Breast epithelium (tissue), 4 donors: ENCODE results near the gene HBS1L. TPM values are rescaled to one million over a fixed set of nuclear protein-coding genes. Genes with fewer than 3 reads are reported as not detected.

Experiments
- DNase-seq, 2 donors: peaks; one replicate each; pipeline ENCODE4 v3.0.0-alpha.2; 2019; ENCODE audit warnings: low spot score in 2 of 2
- H3K27ac ChIP-seq, 2 donors: fragments of 200-600 bp; sonication (generic) in 1 of 2; one replicate each; pipeline ENCODE4 v1.5.1; 2016 to 2019; ENCODE audit warnings: mild to moderate bottlenecking in 1 of 2
- H3K27me3 ChIP-seq, 2 donors: fragments of 200-600 bp; sonication (generic) in 1 of 2; one replicate each; pipeline versions ENCODE4 v1.5.1 to v1.6.0; 2017 to 2019; ENCODE audit warnings: control low read depth in 1 of 2, mild to moderate bottlenecking in 1 of 2
- H3K36me3 ChIP-seq: fragments of 200-600 bp; one replicate; pipeline ENCODE4 v1.5.1; 2019
- H3K4me1 ChIP-seq, 2 donors: fragments of 200-600 bp; sonication (generic); one replicate each; pipeline ENCODE4 v1.5.1; 2016 to 2019; ENCODE audit warnings: control low read depth in 1 of 2
- H3K4me3 ChIP-seq, 3 donors: fragments of 200-600 bp; sonication (generic); 1 replicate in 2 of 3; 2 replicates in 1 of 3; pipeline ENCODE4 v1.5.1; 2016 to 2019; ENCODE audit warnings: mild to moderate bottlenecking in 3 of 3, moderate library complexity in 2 of 3
- H3K9me3 ChIP-seq, 2 donors: fragments of 200-600 bp; sonication (generic) in 1 of 2; one replicate each; pipeline ENCODE4 v1.5.1; 2016 to 2019; ENCODE audit warnings: control low read depth in 1 of 2
- POLR2A ChIP-seq: fragments of 450-650 bp; IDR thresholded peaks from one replicate; pipeline ENCODE4 v1.6.1; 2016; ENCODE audit warnings: antibody characterized with exemption, mild to moderate bottlenecking, moderate library complexity
- POLR2AphosphoS5 ChIP-seq, 3 donors: sonication (generic); formaldehyde crosslinking; IDR thresholded peaks; one replicate each; pipeline ENCODE4 v1.6.1; 2017; ENCODE audit warnings: antibody characterized with exemption in 3 of 3
- intact Hi-C: fragments of 100-400 bp; cut with DNase I; formaldehyde crosslinking; loops from one replicate; pipeline ENCODE4 v1.15.1; 2023; ENCODE audit warnings: low total_unique reads
- total RNA-seq, 3 donors: library from RNA; depleted of rRNA; stranded (reverse); fragments of >200 nt; gene quantifications; one replicate each; pipeline ENCODE4 v1.1.0, GENCODE V29; 2016
- TF ChIP-seq, protein P1 (sequence below), 3 donors: fragments of 450-650 bp; IDR thresholded peaks; one replicate each; pipeline ENCODE4 v1.5.1; 2016 to 2017; ENCODE audit warnings: antibody characterized with exemption in 3 of 3, mild to moderate bottlenecking in 3 of 3, moderate library complexity in 3 of 3

HBS1L gene
- total RNA-seq, 3 donors from 2014 or later, result 42.0 to 55.5 (median 52.0) TPM

DNA sequence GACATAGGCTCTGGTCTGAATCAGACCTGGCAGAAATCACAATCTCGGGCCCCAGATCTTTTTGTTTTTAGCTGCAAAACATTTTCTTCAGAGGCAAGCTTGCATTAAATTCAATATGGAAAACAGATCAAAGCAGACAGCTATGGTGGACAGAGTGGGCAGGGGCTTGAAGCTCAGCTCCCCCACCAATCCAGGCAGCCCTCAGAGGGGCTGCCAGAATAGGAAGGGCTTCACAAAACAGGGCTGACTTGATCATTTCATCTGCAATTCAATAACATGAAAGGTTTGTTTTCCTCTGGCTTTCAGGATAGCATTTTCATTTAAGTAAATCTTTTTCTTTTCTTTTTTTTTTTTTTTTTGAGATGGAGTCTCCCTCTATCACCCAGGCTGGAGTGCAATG lies 55.5 kb downstream of the HBS1L start:
- H3K27ac ChIP-seq, result no peak overlapping the region
- no peak overlapping the region for H3K4me3 ChIP-seq
- no peak for DNase-seq
- H3K27me3 ChIP-seq, result no peaks in the 10 kb centered on the region
- no peaks in the 10 kb centered on the region for H3K4me1 ChIP-seq
- TF ChIP-seq, protein P1, sequence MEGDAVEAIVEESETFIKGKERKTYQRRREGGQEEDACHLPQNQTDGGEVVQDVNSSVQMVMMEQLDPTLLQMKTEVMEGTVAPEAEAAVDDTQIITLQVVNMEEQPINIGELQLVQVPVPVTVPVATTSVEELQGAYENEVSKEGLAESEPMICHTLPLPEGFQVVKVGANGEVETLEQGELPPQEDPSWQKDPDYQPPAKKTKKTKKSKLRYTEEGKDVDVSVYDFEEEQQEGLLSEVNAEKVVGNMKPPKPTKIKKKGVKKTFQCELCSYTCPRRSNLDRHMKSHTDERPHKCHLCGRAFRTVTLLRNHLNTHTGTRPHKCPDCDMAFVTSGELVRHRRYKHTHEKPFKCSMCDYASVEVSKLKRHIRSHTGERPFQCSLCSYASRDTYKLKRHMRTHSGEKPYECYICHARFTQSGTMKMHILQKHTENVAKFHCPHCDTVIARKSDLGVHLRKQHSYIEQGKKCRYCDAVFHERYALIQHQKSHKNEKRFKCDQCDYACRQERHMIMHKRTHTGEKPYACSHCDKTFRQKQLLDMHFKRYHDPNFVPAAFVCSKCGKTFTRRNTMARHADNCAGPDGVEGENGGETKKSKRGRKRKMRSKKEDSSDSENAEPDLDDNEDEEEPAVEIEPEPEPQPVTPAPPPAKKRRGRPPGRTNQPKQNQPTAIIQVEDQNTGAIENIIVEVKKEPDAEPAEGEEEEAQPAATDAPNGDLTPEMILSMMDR (IDR thresholded peaks at IDR 0.05), result no peak
- TF ChIP-seq POLR2A (no peak), POLR2AphosphoS5 (IDR thresholded peaks at IDR 0.05) (no peak)
- no peaks in the 10 kb centered on the region for H3K9me3 ChIP-seq
- intact Hi-C loops, result no loop called here
- peaks cover 4% of the 10 kb centered on the region for H3K36me3 ChIP-seq

DNA sequence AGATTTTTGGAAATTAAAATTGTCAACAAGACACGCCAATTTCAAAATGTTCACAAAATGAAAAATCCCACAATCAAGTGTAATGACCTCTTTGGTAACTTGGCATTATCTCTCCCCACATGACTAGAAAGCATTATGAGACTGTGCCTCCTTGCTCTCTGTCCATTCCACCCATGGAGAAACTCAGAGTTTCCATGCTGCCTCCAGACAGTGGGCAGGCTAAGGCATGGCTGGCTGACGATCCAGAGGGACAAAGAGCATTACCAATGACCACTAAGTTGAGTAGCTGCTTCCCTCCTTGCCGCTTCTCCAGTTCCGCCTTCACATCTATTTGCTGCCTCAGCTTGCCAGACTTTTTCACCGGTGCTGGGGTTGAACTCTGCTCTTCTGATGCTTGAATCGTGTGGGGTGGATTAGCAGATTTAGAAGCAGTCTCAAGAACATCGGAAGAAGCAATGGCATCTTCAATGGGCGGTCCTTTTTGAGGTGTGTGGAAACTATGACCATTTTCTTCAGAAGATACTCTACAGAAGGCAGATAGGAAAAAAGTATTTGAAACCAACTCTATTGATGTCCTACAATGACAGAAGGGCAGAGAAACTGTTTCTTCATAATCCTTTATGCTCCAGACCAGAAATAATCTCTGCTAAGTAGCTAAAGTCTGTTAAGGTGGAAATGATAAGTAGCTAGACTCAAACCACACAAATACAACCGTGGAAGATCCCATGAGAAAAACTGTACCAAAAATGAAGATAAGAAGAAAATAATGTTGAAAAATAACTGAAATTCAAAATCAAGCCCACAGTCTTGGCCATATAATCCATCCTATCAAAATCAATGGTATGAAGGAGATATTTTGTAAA lies 57.3 kb downstream of the HBS1L start:
- Histone ChIP-seq H3K9me3 (no peaks in the 10 kb centered on the region), H3K4me1 (no peaks in the 10 kb centered on the region), H3K36me3 (peaks cover 4% of the 10 kb centered on the region), H3K27ac (no peak overlapping the region), H3K4me3 (no peak overlapping the region), H3K27me3 (no peaks in the 10 kb centered on the region)
- no peak for TF ChIP-seq POLR2AphosphoS5 (IDR thresholded peaks at IDR 0.05)
- TF ChIP-seq, protein P1 (IDR thresholded peaks at IDR 0.05), result no peak
- TF ChIP-seq POLR2A, result no peak
- DNase-seq, result no peak
- intact Hi-C loops, result no loop called here

- Histone ChIP-seq H3K4me1 (no peaks in the 10 kb centered on the region), H3K36me3 (peaks cover 4% of the 10 kb centered on the region)
- TF ChIP-seq POLR2A (no peak), POLR2AphosphoS5 (IDR thresholded peaks at IDR 0.05) (no peak)
These were observed 59.1 kb downstream of the HBS1L start for GRCh38 chr6:134995536-134995935.

GRCh38 chr6:134994431-134994830 lies 60.2 kb downstream of the HBS1L start:
- Histone ChIP-seq H3K9me3 (no peaks in the 10 kb centered on the region), H3K36me3 (peaks cover 4% of the 10 kb centered on the region), H3K27me3 (no peaks in the 10 kb centered on the region), H3K27ac (no peak overlapping the region), H3K4me1 (no peaks in the 10 kb centered on the region), H3K4me3 (no peak overlapping the region)
- TF ChIP-seq, protein P1 (IDR thresholded peaks at IDR 0.05), result no peak
- no peak for TF ChIP-seq POLR2AphosphoS5 (IDR thresholded peaks at IDR 0.05)
- no peak for TF ChIP-seq POLR2A
- intact Hi-C loops, result no loop called here
- no peak for DNase-seq

More at GRCh38 chr6:134995536-134995935, 59.1 kb downstream of the HBS1L start:
- intact Hi-C loops, result no loop called here
- no peaks in the 10 kb centered on the region for H3K27me3 ChIP-seq
- DNase-seq, result no peak
- H3K4me3 ChIP-seq, result no peak overlapping the region
- H3K9me3 ChIP-seq, result no peaks in the 10 kb centered on the region
- H3K27ac ChIP-seq, result no peak overlapping the region

GRCh38 chr6:134992155-134992554 lies 62.5 kb downstream of the HBS1L start:
- DNase-seq, result no peak
- no peaks in the 10 kb centered on the region for H3K4me1 ChIP-seq
- no peaks in the 10 kb centered on the region for H3K27me3 ChIP-seq
- H3K27ac ChIP-seq, result no peak overlapping the region
- no peak overlapping the region for H3K4me3 ChIP-seq
- TF ChIP-seq POLR2AphosphoS5 (IDR thresholded peaks at IDR 0.05), result no peak
- TF ChIP-seq, protein P1 (IDR thresholded peaks at IDR 0.05), result no peak
- no peak for TF ChIP-seq POLR2A
- peaks cover 7% of the 10 kb centered on the region for H3K36me3 ChIP-seq
- no peaks in the 10 kb centered on the region for H3K9me3 ChIP-seq
- intact Hi-C loops, result no loop called here
